Fibroblast of lung (primary cell): ENCODE measurements around the gene SH3PXD2A. TPM values are rescaled to one million over a fixed set of nuclear protein-coding genes. Genes with fewer than 3 reads are reported as not detected.

Experiments
- DNase-seq, 2 donors: peaks; one replicate each; pipeline versions ENCODE4 v3.0.0 to v3.0.0-alpha.2; 2010; ENCODE audit warnings: low read depth in 2 of 2
- H2AFZ ChIP-seq: 2 replicates; pipeline ENCODE4 v1.5.1; 2012; ENCODE audit warnings: low read length, control low read depth, inconsistent platforms
- H3K27ac ChIP-seq: 2 replicates; pipeline ENCODE4 v1.5.1; 2011; ENCODE audit warnings: low read length, control low read depth; ENCODE audit not compliant: insufficient read depth
- H3K27me3 ChIP-seq: 2 replicates; pipeline ENCODE4 v1.5.1; 2011; ENCODE audit warnings: mild to moderate bottlenecking, low read length; ENCODE audit not compliant: control insufficient read depth, insufficient read depth
- H3K36me3 ChIP-seq: 2 replicates; pipeline ENCODE4 v1.5.1; 2011; ENCODE audit warnings: low read length; ENCODE audit not compliant: control insufficient read depth, insufficient read depth
- H3K4me1 ChIP-seq: 2 replicates; pipeline ENCODE4 v1.5.1; 2011; ENCODE audit warnings: low read length; ENCODE audit not compliant: control insufficient read depth, insufficient read depth; ENCODE audit errors: extremely low read depth
- H3K4me2 ChIP-seq: 2 replicates; pipeline ENCODE4 v1.5.1; 2011; ENCODE audit warnings: low read length, control low read depth; ENCODE audit not compliant: insufficient read depth; ENCODE audit errors: extremely low read depth
- H3K4me3 ChIP-seq, 4 experiments: fragments of 200-600 bp in 1 of 4; sonication (generic) in 1 of 4; replicated peaks in 1 of 4; 2 replicates each; pipeline ENCODE4 v1.5.1; 2011 to 2016; ENCODE audit warnings: low read length in 4 of 4, low read depth in 3 of 4, mild to moderate bottlenecking in 3 of 4, control low read depth in 2 of 4, inconsistent platforms in 1 of 4, mixed read lengths in 1 of 4; ENCODE audit not compliant: insufficient read depth in 1 of 4; ENCODE audit errors: control extremely low read depth in 1 of 4
- H3K79me2 ChIP-seq: 2 replicates; pipeline ENCODE4 v1.5.1; 2012; ENCODE audit warnings: mild to moderate bottlenecking, low read length, inconsistent platforms; ENCODE audit not compliant: control insufficient read depth, insufficient read depth
- H3K9ac ChIP-seq: 2 replicates; pipeline ENCODE4 v1.5.1; 2011; ENCODE audit warnings: mild to moderate bottlenecking, low read length, control low read depth; ENCODE audit not compliant: insufficient read depth
- H3K9me3 ChIP-seq: 2 replicates; pipeline ENCODE4 v1.5.1; 2012; ENCODE audit warnings: low read depth, low read length; ENCODE audit not compliant: control insufficient read depth, insufficient read depth
- H4K20me1 ChIP-seq: 2 replicates; pipeline ENCODE4 v1.5.1; 2011; ENCODE audit warnings: low read length; ENCODE audit not compliant: control insufficient read depth, insufficient read depth; ENCODE audit errors: extremely low read depth
- CTCF ChIP-seq, 2 donors: IDR thresholded peaks in 1 of 2; conservative IDR thresholded peaks in 1 of 2; 1 replicate in 1 of 2; 2 replicates in 1 of 2; pipeline ENCODE4 v1.5.1; 2011 to 2012; ENCODE audit warnings: low read length in 2 of 2, control low read depth in 1 of 2, inconsistent platforms in 1 of 2, low read depth in 1 of 2, mild to moderate bottlenecking in 1 of 2
- EZH2 ChIP-seq: IDR thresholded peaks from 2 replicates; pipeline ENCODE4 v1.5.1; 2012; ENCODE audit warnings: low read length, control low read depth, mild to moderate bottlenecking; ENCODE audit errors: missing control alignments
- polyA plus RNA-seq, 2 donors: library from polyadenylated mRNA; depleted of rRNA in 1 of 2; stranded (reverse) in 1 of 2; unstranded in 1 of 2; fragments of >200 nt; gene quantifications; 2 replicates each; pipeline ENCODE4 v1.2.1, GENCODE V29; 2011 to 2012; ENCODE audit warnings: missing spikeins in 1 of 2
- total RNA-seq: library from RNA; depleted of rRNA; stranded (reverse); fragments of >200 nt; gene quantifications from 2 replicates; pipeline ENCODE4 v1.2.1, GENCODE V29; 2014

The SH3PXD2A gene
- total and polyA plus RNA-seq, 2 donors (not counting 1 experiment from before 2014, with no cell fraction given), result 25.5 to 33.2 TPM

- Histone ChIP-seq H3K79me2 (no peaks in the 10 kb centered on the region), H2AFZ (no peak overlapping the region), H3K9me3 (no peaks in the 10 kb centered on the region), H3K27me3 (no peaks in the 10 kb centered on the region), H4K20me1 (no peaks in the 10 kb centered on the region), H3K27ac (peak overlapping the region; percentile 52), H3K36me3 (no peaks in the 10 kb centered on the region), H3K4me3 (no peak overlapping the region), H3K4me1 (peaks cover 24% of the 10 kb centered on the region), H3K4me2 (no peak overlapping the region), H3K9ac (no peak overlapping the region)
- peak in 1 of 2 donors; percentile 28 for DNase-seq
- no peak for TF ChIP-seq CTCF (conservative IDR thresholded peaks at IDR 0.05 in 1 of 2, IDR thresholded peaks at IDR 0.05 in 1 of 2; ENCODE audit: low read depth in 1 of 2, low read length in 2 of 2)
- no peak for TF ChIP-seq EZH2
Measured at GRCh38 chr10:103765981-103766380, 89.4 kb downstream of the SH3PXD2A start.

GRCh38 chr10:103765168-103765567, 90.2 kb downstream of the SH3PXD2A start:
- Histone ChIP-seq H3K9ac (no peak overlapping the region), H2AFZ (no peak overlapping the region), H3K9me3 (no peaks in the 10 kb centered on the region), H3K4me3 (no peak overlapping the region), H3K27ac (peak overlapping the region; percentile 52), H3K4me1 (peaks cover 24% of the 10 kb centered on the region), H3K4me2 (no peak overlapping the region), H3K27me3 (no peaks in the 10 kb centered on the region), H3K36me3 (no peaks in the 10 kb centered on the region), H4K20me1 (no peaks in the 10 kb centered on the region), H3K79me2 (no peaks in the 10 kb centered on the region)
- TF ChIP-seq CTCF (conservative IDR thresholded peaks at IDR 0.05 in 1 of 2, IDR thresholded peaks at IDR 0.05 in 1 of 2; ENCODE audit: low read depth in 1 of 2, low read length in 2 of 2) (no peak), EZH2 (no peak)
- peak; percentile 56 to 89 for DNase-seq

- H3K9ac ChIP-seq, result no peak overlapping the region
- H3K27ac ChIP-seq, result peak overlapping the region; percentile 9
- no peak overlapping the region for H2AFZ ChIP-seq
- no peaks in the 10 kb centered on the region for H3K36me3 ChIP-seq
- DNase-seq, result no peak
- no peaks in the 10 kb centered on the region for H3K9me3 ChIP-seq
- H3K4me3 ChIP-seq, result no peak overlapping the region
- H3K4me1 ChIP-seq, result peaks cover 29% of the 10 kb centered on the region
- H3K27me3 ChIP-seq, result no peaks in the 10 kb centered on the region
- TF ChIP-seq CTCF (conservative IDR thresholded peaks at IDR 0.05 in 1 of 2, IDR thresholded peaks at IDR 0.05 in 1 of 2; ENCODE audit: low read depth in 1 of 2, low read length in 2 of 2) (no peak), EZH2 (no peak)
- no peaks in the 10 kb centered on the region for H3K79me2 ChIP-seq
- no peaks in the 10 kb centered on the region for H4K20me1 ChIP-seq
- no peak overlapping the region for H3K4me2 ChIP-seq
Measured at GRCh38 chr10:103764296-103765088, 90.9 kb downstream of the SH3PXD2A start.
